Breast epithelium (tissue), 4 donors: ENCODE data around the gene SIX5. TPM values are rescaled to one million over a fixed set of nuclear protein-coding genes. Genes with fewer than 3 reads are reported as not detected.
"Not testable (repeated sequence)": the region's sequence is repeated elsewhere in the genome, so short reads cannot be mapped to it uniquely, and the experiment has no call there.

Experiments
- DNase-seq, 2 donors: peaks; one replicate each; pipeline ENCODE4 v3.0.0-alpha.2; 2019; ENCODE audit warnings: low spot score in 2 of 2
- H3K27ac ChIP-seq, 2 donors: fragments of 200-600 bp; sonication (generic) in 1 of 2; one replicate each; pipeline ENCODE4 v1.5.1; 2016 to 2019; ENCODE audit warnings: mild to moderate bottlenecking in 1 of 2
- H3K27me3 ChIP-seq, 2 donors: fragments of 200-600 bp; sonication (generic) in 1 of 2; one replicate each; pipeline versions ENCODE4 v1.5.1 to v1.6.0; 2017 to 2019; ENCODE audit warnings: control low read depth in 1 of 2, mild to moderate bottlenecking in 1 of 2
- H3K36me3 ChIP-seq: fragments of 200-600 bp; one replicate; pipeline ENCODE4 v1.5.1; 2019
- H3K4me1 ChIP-seq, 2 donors: fragments of 200-600 bp; sonication (generic); one replicate each; pipeline ENCODE4 v1.5.1; 2016 to 2019; ENCODE audit warnings: control low read depth in 1 of 2
- H3K4me3 ChIP-seq, 3 donors: fragments of 200-600 bp; sonication (generic); 1 replicate in 2 of 3; 2 replicates in 1 of 3; pipeline ENCODE4 v1.5.1; 2016 to 2019; ENCODE audit warnings: mild to moderate bottlenecking in 3 of 3, moderate library complexity in 2 of 3
- H3K9me3 ChIP-seq, 2 donors: fragments of 200-600 bp; sonication (generic) in 1 of 2; one replicate each; pipeline ENCODE4 v1.5.1; 2016 to 2019; ENCODE audit warnings: control low read depth in 1 of 2
- CTCF ChIP-seq, 3 donors: fragments of 450-650 bp; IDR thresholded peaks; one replicate each; pipeline ENCODE4 v1.5.1; 2016 to 2017; ENCODE audit warnings: antibody characterized with exemption in 3 of 3, mild to moderate bottlenecking in 3 of 3, moderate library complexity in 3 of 3
- POLR2A ChIP-seq: fragments of 450-650 bp; IDR thresholded peaks from one replicate; pipeline ENCODE4 v1.6.1; 2016; ENCODE audit warnings: antibody characterized with exemption, mild to moderate bottlenecking, moderate library complexity
- POLR2AphosphoS5 ChIP-seq, 3 donors: sonication (generic); formaldehyde crosslinking; IDR thresholded peaks; one replicate each; pipeline ENCODE4 v1.6.1; 2017; ENCODE audit warnings: antibody characterized with exemption in 3 of 3
- intact Hi-C: fragments of 100-400 bp; cut with DNase I; formaldehyde crosslinking; loops from one replicate; pipeline ENCODE4 v1.15.1; 2023; ENCODE audit warnings: low total_unique reads
- total RNA-seq, 3 donors: library from RNA; depleted of rRNA; stranded (reverse); fragments of >200 nt; gene quantifications; one replicate each; pipeline ENCODE4 v1.1.0, GENCODE V29; 2016

SIX5 gene
- total RNA-seq, 3 donors from 2014 or later = 8.6 to 11.8 (median 11.8) TPM

GRCh38 chr19:45761714-45762113, 7.3 kb downstream of the SIX5 start:
- Histone ChIP-seq H3K4me3 (no peak overlapping the region), H3K27ac (no peak overlapping the region), H3K36me3 (no peaks in the 10 kb centered on the region), H3K27me3 (no peaks in the 10 kb centered on the region), H3K4me1 (peaks cover 6 to 12% of the 10 kb centered on the region in 2 donors), H3K9me3 (no peaks in the 10 kb centered on the region)
- TF ChIP-seq POLR2A = no peak
- TF ChIP-seq CTCF (IDR thresholded peaks at IDR 0.05) = no peak
- no peak for TF ChIP-seq POLR2AphosphoS5 (IDR thresholded peaks at IDR 0.05)
- intact Hi-C loops = no loop called here
- DNase-seq = no peak

GRCh38 chr19:45758921-45759320, 10.1 kb downstream of the SIX5 start:
- Histone ChIP-seq H3K36me3 (no peaks in the 10 kb centered on the region), H3K4me3 (no peak overlapping the region), H3K4me1 (no peaks in the 10 kb centered on the region), H3K27me3 (no peaks in the 10 kb centered on the region), H3K9me3 (no peaks in the 10 kb centered on the region), H3K27ac (no peak overlapping the region)
- no peak for DNase-seq
- intact Hi-C loops = no loop called here
- TF ChIP-seq POLR2A (no peak), POLR2AphosphoS5 (IDR thresholded peaks at IDR 0.05) (no peak)

- intact Hi-C loops = no loop called here
- Histone ChIP-seq H3K4me1 (no peaks in the 10 kb centered on the region), H3K9me3 (no peaks in the 10 kb centered on the region), H3K27me3 (no peaks in the 10 kb centered on the region), H3K36me3 (no peaks in the 10 kb centered on the region), H3K27ac (no peak overlapping the region), H3K4me3 (no peak overlapping the region)
- no peak for DNase-seq
- TF ChIP-seq CTCF (IDR thresholded peaks at IDR 0.05) (no peak), POLR2A (no peak), POLR2AphosphoS5 (IDR thresholded peaks at IDR 0.05) (no peak)
Measured at GRCh38 chr19:45757695-45758094, 11.4 kb downstream of the SIX5 start.

GRCh38 chr19:45754323-45754722, 14.7 kb downstream of the SIX5 start:
- intact Hi-C loops = no loop called here
- H3K27ac ChIP-seq = no peak overlapping the region
- DNase-seq = no peak
- no peaks in the 10 kb centered on the region for H3K36me3 ChIP-seq
- TF ChIP-seq POLR2A (no peak), CTCF (IDR thresholded peaks at IDR 0.05) (no peak)
- H3K4me1 ChIP-seq = no peaks in the 10 kb centered on the region
- H3K4me3 ChIP-seq = no peak overlapping the region
- no peaks in the 10 kb centered on the region for H3K27me3 ChIP-seq
- no peaks in the 10 kb centered on the region for H3K9me3 ChIP-seq

GRCh38 chr19:45753548-45753947, 15.5 kb downstream of the SIX5 start:
- no peaks in the 10 kb centered on the region for H3K4me1 ChIP-seq
- no peaks in the 10 kb centered on the region for H3K36me3 ChIP-seq
- H3K27me3 ChIP-seq = no peaks in the 10 kb centered on the region
- H3K27ac ChIP-seq = no peak overlapping the region
- no peak for TF ChIP-seq CTCF (IDR thresholded peaks at IDR 0.05)
- no peak for TF ChIP-seq POLR2A
- no peak for TF ChIP-seq POLR2AphosphoS5 (IDR thresholded peaks at IDR 0.05)
- H3K4me3 ChIP-seq = no peak overlapping the region
- no peak for DNase-seq
- H3K9me3 ChIP-seq = no peaks in the 10 kb centered on the region
- intact Hi-C loops = no loop called here

GRCh38 chr19:45752639-45753038, 16.4 kb downstream of the SIX5 start:
- no peak for TF ChIP-seq CTCF (IDR thresholded peaks at IDR 0.05)
- TF ChIP-seq POLR2A = no peak
- no peak for TF ChIP-seq POLR2AphosphoS5 (IDR thresholded peaks at IDR 0.05)
- Histone ChIP-seq H3K27ac (no peak overlapping the region), H3K36me3 (no peaks in the 10 kb centered on the region), H3K4me1 (no peaks in the 10 kb centered on the region), H3K9me3 (no peaks in the 10 kb centered on the region), H3K27me3 (no peaks in the 10 kb centered on the region), H3K4me3 (no peak overlapping the region)
- DNase-seq = no peak
- intact Hi-C loops = no loop called here

GRCh38 chr19:45751483-45751882, 17.6 kb downstream of the SIX5 start:
- H3K4me1 ChIP-seq, H3K27ac ChIP-seq, H3K4me3 ChIP-seq, DNase-seq, intact Hi-C loops, H3K9me3 ChIP-seq, H3K27me3 ChIP-seq, H3K36me3 ChIP-seq: not testable (repeated sequence)
